Muscle layer of duodenum (tissue), 2 donors: Measurements from ENCODE around the gene STRIP1.
A peak's percentile ranks its signal among the peaks of the same experiment; 100 is the strongest.

Source experiments
- H3K27ac ChIP-seq: one replicate; pipeline ENCODE4 v1.7.0; 2013; ENCODE audit warnings: mild to moderate bottlenecking, low read length
- H3K27me3 ChIP-seq: one replicate; pipeline ENCODE4 v1.7.0; 2013; ENCODE audit warnings: low read depth, mild to moderate bottlenecking, control low read depth, low read length
- H3K36me3 ChIP-seq, 2 donors: one replicate each; pipeline ENCODE4 v1.7.0; 2013; ENCODE audit warnings: low read length in 2 of 2, control low read depth in 1 of 2, mild to moderate bottlenecking in 1 of 2; ENCODE audit not compliant: insufficient read depth in 2 of 2, control insufficient read depth in 1 of 2
- H3K4me1 ChIP-seq, 2 donors: one replicate each; pipeline ENCODE4 v1.7.0; 2013; ENCODE audit warnings: low read length in 2 of 2, mild to moderate bottlenecking in 2 of 2, control low read depth in 1 of 2, moderate library complexity in 1 of 2; ENCODE audit not compliant: insufficient read depth in 2 of 2, control insufficient read depth in 1 of 2
- H3K4me3 ChIP-seq, 2 donors: one replicate each; pipeline ENCODE4 v1.7.0; 2013; ENCODE audit warnings: low read length in 2 of 2, low read depth in 1 of 2, mild to moderate bottlenecking in 1 of 2
- H3K9me3 ChIP-seq, 2 donors: one replicate each; pipeline ENCODE4 v1.7.0; 2013; ENCODE audit warnings: low read length in 2 of 2, control low read depth in 1 of 2, mild to moderate bottlenecking in 1 of 2; ENCODE audit not compliant: control insufficient read depth in 1 of 2
- donor health status: healthy.

STRIP1 gene

DNA sequence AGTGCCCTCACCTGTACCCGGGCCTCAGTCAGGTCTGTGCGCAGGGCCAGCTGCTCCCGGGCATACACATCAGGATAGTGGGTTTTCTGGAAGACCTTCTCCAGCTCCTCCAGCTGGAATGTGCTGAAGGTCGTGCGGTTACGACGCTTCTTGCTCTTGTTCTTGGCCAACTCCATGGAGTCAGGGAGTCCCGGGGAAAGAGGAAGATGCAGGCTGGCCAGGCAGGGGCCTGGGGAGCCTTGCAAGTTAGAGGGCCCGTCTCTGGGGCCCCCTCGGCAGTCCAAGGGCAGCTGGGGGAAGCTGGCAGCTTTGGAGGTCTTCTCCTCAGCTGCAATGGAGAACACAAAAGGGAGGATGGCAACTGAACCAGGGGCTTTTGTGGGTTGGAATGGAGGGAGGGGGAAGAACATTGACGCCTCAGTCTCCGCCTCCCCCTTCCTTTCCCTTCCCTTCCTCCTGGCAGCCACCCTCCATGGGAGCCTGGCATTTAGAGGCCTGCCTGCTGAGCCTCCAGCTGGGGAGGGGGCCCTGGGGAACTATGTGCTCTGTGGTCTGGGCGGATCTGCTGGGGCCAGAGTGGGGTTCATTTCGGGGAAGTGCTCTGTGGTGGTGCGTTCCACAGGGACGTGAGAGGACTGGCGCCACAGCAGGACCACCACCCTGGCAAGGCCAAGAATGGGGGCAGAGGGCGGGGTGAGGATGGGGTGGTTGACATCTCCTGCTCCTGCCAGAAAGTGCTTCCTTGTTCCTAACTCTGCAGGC, 30.3 kb downstream of the STRIP1 start:
- Histone ChIP-seq H3K27ac (no peak overlapping the region), H3K27me3 (peaks cover 33% of the 10 kb centered on the region), H3K36me3 (peaks cover 0 to under 1% of the 10 kb centered on the region in 2 donors), H3K4me1 (peaks cover 0 to 20% of the 10 kb centered on the region in 2 donors), H3K9me3 (no peaks in the 10 kb centered on the region), H3K4me3 (no peak overlapping the region)

DNA sequence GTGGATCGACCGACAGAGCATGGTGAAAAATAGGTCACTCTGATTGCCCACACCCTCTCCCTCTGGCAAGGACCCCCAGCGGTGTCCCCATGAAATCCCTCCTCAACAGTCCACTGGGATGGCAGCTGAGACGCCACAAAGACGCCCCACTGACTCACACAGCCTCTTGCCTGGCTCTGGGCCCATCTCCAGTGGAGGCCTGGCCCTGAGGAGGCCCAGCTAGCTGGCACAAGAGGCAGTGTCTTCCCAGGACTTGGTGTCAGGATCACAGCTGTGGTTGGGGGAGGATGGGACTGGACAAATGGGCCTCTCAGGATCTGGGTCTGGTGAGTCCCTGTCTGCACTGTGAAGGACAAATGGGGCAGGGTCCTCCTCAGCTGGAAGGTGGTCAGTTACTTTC, 31.4 kb downstream of the STRIP1 start:
- peaks cover 41% of the 10 kb centered on the region for H3K27me3 ChIP-seq
- H3K9me3 ChIP-seq, result no peaks in the 10 kb centered on the region
- peaks cover 0 to 29% of the 10 kb centered on the region in 2 donors for H3K4me1 ChIP-seq
- no peaks in the 10 kb centered on the region for H3K36me3 ChIP-seq
- H3K4me3 ChIP-seq, result no peak overlapping the region
- H3K27ac ChIP-seq, result no peak overlapping the region

DNA sequence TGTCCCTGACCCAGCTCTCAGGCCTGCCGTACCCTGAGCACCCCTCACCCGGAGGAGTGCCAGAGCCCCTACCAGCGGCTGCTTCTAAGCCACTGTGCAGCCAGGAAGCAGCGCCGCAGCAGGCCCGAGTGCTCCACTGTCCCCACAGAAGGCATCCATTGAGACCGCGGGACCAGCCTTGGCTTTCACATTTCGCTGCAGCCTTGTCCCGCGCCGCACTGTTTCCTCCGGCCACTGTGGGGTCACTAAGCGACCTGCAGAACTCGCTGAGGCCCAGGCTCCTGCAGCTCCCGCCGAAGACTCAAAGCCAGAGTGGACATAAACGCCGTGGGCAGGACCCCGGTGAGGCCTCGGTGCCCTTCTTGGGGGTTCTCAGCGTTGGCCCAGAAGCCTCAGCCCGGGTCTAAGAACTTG, 33.1 kb downstream of the STRIP1 start:
- no peaks in the 10 kb centered on the region for H3K36me3 ChIP-seq
- H3K27ac ChIP-seq, result no peak overlapping the region
- H3K9me3 ChIP-seq, result peaks cover 0 to 4% of the 10 kb centered on the region in 2 donors
- H3K4me1 ChIP-seq, result peaks cover 0 to 31% of the 10 kb centered on the region in 2 donors
- H3K27me3 ChIP-seq, result peaks cover 57% of the 10 kb centered on the region
- no peak overlapping the region for H3K4me3 ChIP-seq

DNA sequence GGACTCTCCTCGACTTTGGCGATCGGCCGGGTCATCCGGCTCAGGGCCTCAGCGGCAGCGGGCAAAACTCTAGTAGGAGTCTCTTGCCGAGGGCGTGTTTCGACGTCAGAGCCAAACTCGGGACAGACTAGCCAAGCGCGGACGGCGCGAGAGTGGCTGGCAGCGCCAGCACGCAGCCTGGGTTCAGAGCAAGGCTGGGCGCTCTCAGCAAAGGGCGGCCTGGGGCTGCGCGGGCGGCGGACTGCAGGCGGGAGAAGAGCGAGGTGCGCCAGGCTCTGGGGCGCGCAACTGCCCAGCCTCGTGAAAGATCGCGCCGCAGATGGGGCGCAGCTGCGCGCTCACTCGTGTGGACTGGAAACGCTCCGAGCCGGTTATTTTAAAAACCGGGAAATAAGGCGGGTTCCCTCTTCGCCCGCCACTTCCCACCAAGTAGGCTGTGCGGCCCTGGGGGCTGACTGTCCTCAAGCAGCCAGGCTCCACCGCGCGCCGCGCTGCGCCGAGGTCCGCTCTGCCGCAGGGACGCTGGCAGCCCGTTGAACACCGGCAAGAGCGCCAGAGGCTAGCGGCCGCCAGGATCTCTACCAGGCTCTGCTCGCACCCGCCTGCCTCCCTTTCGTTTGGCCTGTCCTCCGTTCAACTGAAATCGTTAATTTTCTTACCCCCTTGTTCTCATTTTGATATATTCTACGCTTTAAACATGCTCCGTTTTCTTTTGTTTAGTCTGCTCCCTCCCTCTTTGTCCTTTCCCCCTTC, 33.6 kb downstream of the STRIP1 start:
- Histone ChIP-seq H3K27me3 (peaks cover 59% of the 10 kb centered on the region), H3K4me1 (peaks cover 0 to 31% of the 10 kb centered on the region in 2 donors), H3K9me3 (peaks cover 0 to 4% of the 10 kb centered on the region in 2 donors), H3K4me3 (peak overlapping the region in 1 of 2 donors; percentile 22), H3K36me3 (no peaks in the 10 kb centered on the region), H3K27ac (no peak overlapping the region)

DNA sequence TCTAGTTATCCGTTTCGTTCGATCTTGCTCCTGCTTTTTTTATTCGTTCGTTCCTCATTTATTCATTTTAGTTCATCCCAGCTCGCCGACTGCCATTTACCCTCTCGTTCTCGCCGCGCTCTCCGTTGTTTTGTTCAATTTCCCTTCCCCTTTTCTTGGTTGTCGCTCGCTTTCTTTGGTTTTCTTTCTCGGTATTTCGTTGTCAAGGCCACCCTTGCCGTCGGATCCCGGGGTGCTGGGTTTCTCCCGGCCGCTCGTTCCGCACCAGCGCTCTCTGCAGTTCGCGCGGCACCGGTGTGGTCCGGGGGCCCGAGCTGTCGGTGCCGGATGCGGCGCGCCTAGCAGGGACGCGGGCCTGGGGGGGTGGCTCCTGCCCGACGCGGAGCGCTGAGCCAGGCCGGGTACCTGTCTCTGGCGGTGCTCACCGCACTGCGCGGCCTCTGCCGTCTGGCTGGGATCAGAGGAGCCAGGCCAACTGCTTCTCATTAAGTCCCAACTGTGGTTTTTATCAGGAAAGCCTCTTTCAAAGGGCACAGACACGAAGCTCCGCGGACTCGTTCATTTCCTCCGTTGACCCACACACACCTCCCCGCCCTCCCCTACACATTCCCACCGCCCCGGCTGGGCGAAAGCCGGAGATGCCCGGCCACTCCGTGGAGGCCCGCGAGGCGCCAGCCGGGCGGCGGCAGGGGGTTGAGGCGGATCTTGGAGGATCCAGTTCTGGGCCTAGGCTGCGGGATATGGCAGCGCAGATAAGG, 34.4 kb downstream of the STRIP1 start:
- Histone ChIP-seq H3K9me3 (peaks cover 0 to 4% of the 10 kb centered on the region in 2 donors), H3K4me1 (peaks cover 0 to 31% of the 10 kb centered on the region in 2 donors), H3K27me3 (peaks cover 59% of the 10 kb centered on the region), H3K4me3 (peak overlapping the region in 1 of 2 donors; percentile 22), H3K27ac (no peak overlapping the region), H3K36me3 (no peaks in the 10 kb centered on the region)

DNA sequence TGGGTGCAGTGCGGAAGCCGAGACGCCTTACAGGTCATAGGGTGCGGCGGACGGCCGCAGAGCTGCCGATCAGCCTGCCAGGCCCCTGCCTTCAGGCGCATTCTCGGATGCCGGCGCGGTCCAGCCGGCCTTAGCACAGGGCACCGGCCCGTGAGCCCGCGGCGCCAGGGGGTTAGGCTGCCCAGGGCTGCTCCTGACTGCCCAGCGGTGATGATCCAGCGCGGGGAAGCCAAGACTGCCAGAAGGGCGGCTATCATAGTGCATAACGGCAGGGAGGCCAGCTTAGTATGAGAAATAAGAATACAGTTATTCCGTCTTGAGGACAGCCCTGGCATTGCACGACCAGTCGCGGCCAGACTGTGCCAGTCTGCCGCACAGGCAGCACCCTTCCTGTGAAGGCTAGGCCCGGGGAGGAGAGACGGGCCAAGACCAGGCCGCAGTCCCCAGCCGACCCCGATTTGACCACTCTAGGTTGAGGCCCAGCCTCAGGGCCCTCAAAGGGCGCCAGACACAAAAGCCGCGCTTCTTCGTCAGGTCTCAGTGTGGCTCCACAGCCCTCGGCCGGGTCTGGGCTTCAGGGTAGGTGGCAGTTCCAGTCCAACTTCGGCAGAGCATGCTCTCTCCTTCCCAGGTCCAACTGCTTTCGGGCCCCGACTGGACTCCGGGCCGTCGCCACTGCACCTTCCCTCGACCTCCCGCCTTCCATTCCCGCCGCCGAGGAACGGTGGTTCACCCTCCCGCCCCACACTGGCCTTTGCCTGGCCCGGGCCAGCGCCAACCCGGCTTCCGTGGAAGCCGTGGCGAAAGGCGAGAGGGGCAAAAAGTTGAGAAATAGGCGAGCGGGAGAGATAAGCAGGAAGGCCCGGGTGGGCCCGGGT, 35.2 kb downstream of the STRIP1 start:
- Histone ChIP-seq H3K27ac (no peak overlapping the region), H3K4me3 (peak overlapping the region in 1 of 2 donors; percentile 41), H3K27me3 (peaks cover 59% of the 10 kb centered on the region), H3K36me3 (no peaks in the 10 kb centered on the region), H3K9me3 (peaks cover 0 to 4% of the 10 kb centered on the region in 2 donors), H3K4me1 (peaks cover 0 to 31% of the 10 kb centered on the region in 2 donors)

DNA sequence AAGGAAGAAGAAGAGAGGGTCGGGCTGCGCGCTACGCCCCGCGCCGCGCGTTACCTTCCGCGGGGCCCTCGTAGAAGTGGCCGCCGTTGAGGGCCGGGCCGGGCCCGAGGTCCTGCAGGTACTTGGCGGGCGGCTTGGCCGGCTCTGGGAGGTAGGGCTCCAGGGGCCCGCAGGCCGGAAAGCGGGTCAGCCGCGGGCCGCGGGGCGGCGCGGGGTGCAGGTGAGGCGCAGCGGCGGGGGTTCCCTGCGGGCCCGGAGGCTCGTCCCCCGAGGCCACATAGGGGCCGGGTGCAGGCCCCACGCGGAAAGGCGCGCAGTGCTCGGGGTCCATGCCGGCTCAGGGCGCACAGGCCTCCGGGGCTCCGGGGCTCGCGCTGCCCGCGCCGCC, 35.9 kb downstream of the STRIP1 start:
- peaks cover 0 to 4% of the 10 kb centered on the region in 2 donors for H3K9me3 ChIP-seq
- peaks cover 59% of the 10 kb centered on the region for H3K27me3 ChIP-seq
- H3K4me1 ChIP-seq, result peaks cover 0 to 31% of the 10 kb centered on the region in 2 donors
- no peak overlapping the region for H3K27ac ChIP-seq
- peak overlapping the region in 1 of 2 donors; percentile 41 for H3K4me3 ChIP-seq
- H3K36me3 ChIP-seq, result no peaks in the 10 kb centered on the region

DNA sequence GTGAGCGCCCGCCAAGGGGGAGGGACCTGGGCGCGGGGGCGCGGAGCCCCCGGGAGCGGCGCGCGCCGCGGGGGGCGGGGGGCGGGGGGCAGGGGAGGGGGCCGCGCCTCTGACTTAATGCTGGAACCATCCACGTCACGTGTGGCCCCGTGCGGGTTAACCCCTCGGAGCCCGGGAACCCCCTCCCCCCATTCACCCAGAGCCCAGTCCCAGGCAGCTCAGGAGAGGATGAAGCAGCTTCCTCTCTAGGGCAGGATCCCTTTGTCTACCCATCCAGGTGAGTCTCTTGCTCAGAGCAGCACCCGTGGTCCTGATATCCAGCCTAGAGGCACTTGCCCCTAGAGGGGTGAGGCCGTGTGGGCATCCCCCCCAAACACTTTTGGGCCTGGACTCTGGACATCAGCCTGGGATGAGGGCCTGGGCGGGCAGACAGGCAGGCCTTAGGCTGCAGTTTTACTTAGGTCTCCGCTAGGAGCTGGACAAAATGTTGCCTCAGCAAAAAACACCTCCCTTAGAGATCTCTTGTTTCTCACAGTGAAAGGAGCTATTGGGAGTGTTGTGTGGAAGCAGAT, 36.3 kb downstream of the STRIP1 start, which contains the start of gene ALX3:
Gene ALX3 (minus strand): TSS at position 2 of the 572 bp plus-strand sequence. CDS start 60 bp downstream, outside the sequence.
- Histone ChIP-seq H3K4me3 (peak within 1 kb of the TSS in 1 of 2 donors; percentile 41), H3K27ac (no peak within 1 kb of the TSS), H3K27me3 (peaks cover 59% of the 10 kb centered on the region), H3K36me3 (no peaks in the 10 kb centered on the region), H3K4me1 (peaks cover 0 to 31% of the 10 kb centered on the region in 2 donors), H3K9me3 (peaks cover 0 to 4% of the 10 kb centered on the region in 2 donors)

DNA sequence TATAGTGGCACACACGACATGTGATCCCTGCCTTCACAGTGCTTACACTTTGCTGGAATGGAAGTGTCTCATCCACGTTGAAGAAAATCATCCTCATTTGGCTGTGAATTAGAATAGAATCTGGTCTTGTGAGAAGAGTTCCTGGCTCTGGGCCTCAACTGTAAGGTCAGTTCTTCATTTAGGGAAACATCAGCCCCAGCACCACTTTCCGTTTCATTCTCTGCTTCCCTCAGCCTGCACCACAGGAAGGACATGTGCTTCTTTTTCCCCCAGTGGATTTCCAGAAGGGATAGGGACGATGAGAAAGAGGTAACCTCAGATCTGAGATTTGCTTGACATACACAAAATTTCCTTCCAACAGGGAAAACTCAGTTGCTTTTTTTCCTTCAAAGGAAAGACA, 39.7 kb downstream of the STRIP1 start:
- H3K36me3 ChIP-seq, result no peaks in the 10 kb centered on the region
- H3K4me3 ChIP-seq, result no peak overlapping the region
- H3K27me3 ChIP-seq, result peaks cover 41% of the 10 kb centered on the region
- peaks cover 0 to 16% of the 10 kb centered on the region in 2 donors for H3K4me1 ChIP-seq
- H3K27ac ChIP-seq, result no peak overlapping the region
- H3K9me3 ChIP-seq, result peaks cover 0 to 4% of the 10 kb centered on the region in 2 donors

DNA sequence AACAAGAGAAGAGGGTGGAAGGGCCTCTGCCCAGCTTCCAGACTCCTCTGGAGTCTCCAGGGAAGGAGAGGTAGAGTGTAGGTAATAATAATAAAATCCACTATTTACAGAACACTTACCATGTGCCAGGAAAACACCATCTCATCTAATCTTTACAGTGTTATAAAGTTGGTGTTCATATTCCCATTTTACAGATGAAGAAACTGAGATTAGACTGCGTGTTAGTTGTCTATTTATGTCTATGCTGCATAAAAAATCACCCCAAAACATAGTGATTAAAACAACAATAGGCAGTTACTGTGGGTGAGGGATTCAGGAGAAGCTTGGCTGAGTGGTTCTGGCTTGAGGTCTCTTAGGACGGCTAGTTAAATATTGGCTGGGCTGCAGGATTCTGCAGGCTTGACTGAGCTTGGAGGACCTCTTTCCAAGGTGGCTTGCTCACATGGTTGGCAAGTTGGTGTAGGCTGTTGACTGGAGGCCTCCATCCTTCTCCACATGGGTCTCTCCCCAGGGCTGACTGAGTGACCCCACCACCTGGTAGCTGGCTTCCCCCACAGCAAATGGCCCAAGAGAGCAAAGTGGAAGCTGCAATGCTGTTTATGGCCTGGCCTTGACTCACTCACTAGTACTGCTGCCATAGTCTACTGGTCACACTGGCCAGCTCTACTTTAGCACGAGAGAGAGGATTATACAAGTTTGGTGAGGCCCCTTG, 42.5 kb downstream of the STRIP1 start:
- H3K27me3 ChIP-seq, result peaks cover 16% of the 10 kb centered on the region
- H3K36me3 ChIP-seq, result no peaks in the 10 kb centered on the region
- H3K27ac ChIP-seq, result no peak overlapping the region
- H3K9me3 ChIP-seq, result no peaks in the 10 kb centered on the region
- H3K4me1 ChIP-seq, result no peaks in the 10 kb centered on the region
- no peak overlapping the region for H3K4me3 ChIP-seq
